Endodermal cell (in vitro differentiated cells): ENCODE data around the gene TBPL2. TPM values are rescaled to one million over a fixed set of nuclear protein-coding genes. Genes with fewer than 3 reads are reported as not detected.
"Not testable (repeated sequence)": the region's sequence is repeated elsewhere in the genome, so short reads cannot be mapped to it uniquely, and the experiment has no call there.

ENCODE experiments used
- DNase-seq: peaks from one replicate; pipeline ENCODE4 v3.0.0-alpha.2; 2017
- H3K27ac ChIP-seq: 2 replicates; pipeline ENCODE4 v1.5.1; 2013; ENCODE audit warnings: mild to moderate bottlenecking, low read depth, low read length, moderate library complexity
- H3K27me3 ChIP-seq: 2 replicates; pipeline ENCODE4 v1.6.1; 2013; ENCODE audit warnings: mild to moderate bottlenecking, low read length, moderate library complexity; ENCODE audit not compliant: insufficient read depth, control insufficient read depth, poor library complexity, severe bottlenecking
- H3K36me3 ChIP-seq: 2 replicates; pipeline ENCODE4 v1.7.0; 2013; ENCODE audit warnings: mild to moderate bottlenecking, low read length, moderate library complexity; ENCODE audit not compliant: control insufficient read depth, insufficient read depth
- H3K4me1 ChIP-seq: one replicate; pipeline ENCODE4 v1.7.0; 2013; ENCODE audit warnings: low read length; ENCODE audit not compliant: control insufficient read depth, insufficient read depth
- H3K4me3 ChIP-seq: 2 replicates; pipeline ENCODE4 v1.5.1; 2013; ENCODE audit warnings: mild to moderate bottlenecking, low read length, moderate library complexity
- H3K9ac ChIP-seq: 2 replicates; pipeline ENCODE4 v1.6.1; 2013; ENCODE audit warnings: mild to moderate bottlenecking, low read length, moderate library complexity; ENCODE audit not compliant: poor library complexity, severe bottlenecking; ENCODE audit errors: extremely low read depth
- H3K9me3 ChIP-seq: 2 replicates; pipeline ENCODE4 v1.6.1; 2013; ENCODE audit warnings: mild to moderate bottlenecking, low read length, moderate library complexity; ENCODE audit not compliant: control insufficient read depth
- H3K27ac Mint-ChIP-seq: 2 replicates; pipeline ENCODE4 v1.8.0; 2020; ENCODE audit warnings: mixed read lengths
- H3K27me3 Mint-ChIP-seq: 2 replicates; pipeline ENCODE4 v1.8.0; 2021; ENCODE audit warnings: mild to moderate bottlenecking, mixed read lengths; ENCODE audit not compliant: insufficient read depth
- H3K36me3 Mint-ChIP-seq: 2 replicates; pipeline ENCODE4 v1.8.0; 2020; ENCODE audit warnings: low read depth, mixed read lengths
- H3K4me1 Mint-ChIP-seq: 2 replicates; pipeline ENCODE4 v1.8.0; 2020; ENCODE audit warnings: mixed read lengths
- H3K4me3 Mint-ChIP-seq: 2 replicates; pipeline ENCODE4 v1.8.0; 2020; ENCODE audit warnings: mild to moderate bottlenecking, moderate library complexity, mixed read lengths
- H3K9me3 Mint-ChIP-seq: 2 replicates; pipeline ENCODE4 v1.8.0; 2020; ENCODE audit warnings: mild to moderate bottlenecking, mixed read lengths
- CTCF ChIP-seq: fragments of 200-600 bp; sonication (generic); conservative IDR thresholded peaks from 2 replicates; pipeline ENCODE4 v1.5.0; 2021; ENCODE audit warnings: antibody characterized with exemption, mild to moderate bottlenecking
- WGBS, 2 experiments: methylation state at CpG; one replicate each; pipeline versions ENCODE4 v1.1.5 to v1.1.7; 2013; ENCODE audit warnings: missing lambda C conversion rate in 2 of 2, mixed read lengths in 1 of 2; ENCODE audit not compliant: insufficient coverage in 1 of 2, insufficient read length in 1 of 2; 5-methylcytosine and 5-hydroxymethylcytosine counted together
- total RNA-seq, 2 donors: library from RNA; stranded (reverse); fragmentation: NEBNext Ultra II Directional in 1 of 2; extraction: Animal tissue kit (Norgen Biotek cat#: 25700) in 1 of 2; gene quantifications; 2 replicates in 1 of 2; 3 replicates in 1 of 2; pipeline ENCODE4 v1.2.1, GENCODE V29; 2021

TBPL2 gene
- total RNA-seq, 2 donors from 2014 or later, result not detected

- no peak for DNase-seq
- Histone ChIP-seq H3K27ac (no peak overlapping the region), H3K9ac (no peak overlapping the region), H3K9me3 (no peaks in the 10 kb centered on the region), H3K36me3 (no peaks in the 10 kb centered on the region), H3K4me1 (peaks cover 9% of the 10 kb centered on the region), H3K27me3 (no peaks in the 10 kb centered on the region), H3K4me3 (no peak overlapping the region)
- 86 to 96% methylated on average over 3 to 6 of the region's 6 CpGs for WGBS, 2 experiments
- TF ChIP-seq CTCF, result no peak
- H3K36me3 Mint-ChIP-seq, result no peaks in the 10 kb centered on the region
- peaks cover 29% of the 10 kb centered on the region for H3K4me1 Mint-ChIP-seq
- peaks cover 12% of the 10 kb centered on the region for H3K9me3 Mint-ChIP-seq
- H3K4me3 Mint-ChIP-seq, result no peak overlapping the region
- peaks cover 2% of the 10 kb centered on the region for H3K27me3 Mint-ChIP-seq
- no peak overlapping the region for H3K27ac Mint-ChIP-seq
Measured at GRCh38 chr14:55457496-55457895, 17.1 kb upstream of the TBPL2 start.

- not testable (repeated sequence) for H3K36me3 Mint-ChIP-seq, H3K4me3 Mint-ChIP-seq, H3K4me3 ChIP-seq, H3K9me3 ChIP-seq, H3K4me1 ChIP-seq, H3K27me3 Mint-ChIP-seq, DNase-seq, H3K27me3 ChIP-seq, H3K9ac ChIP-seq, H3K36me3 ChIP-seq, H3K27ac ChIP-seq, H3K27ac Mint-ChIP-seq
- 93 to 100% methylated on average over 6 to 20 of the region's 34 CpGs for WGBS, 2 experiments
- Mint-ChIP-seq H3K9me3 (peaks cover 12% of the 10 kb centered on the region), H3K4me1 (peaks cover 36% of the 10 kb centered on the region)
Measured at GRCh38 chr14:55456411-55456810, 16.0 kb upstream of the TBPL2 start.

- DNase-seq, result no peak
- Histone ChIP-seq H3K9me3 (no peaks in the 10 kb centered on the region), H3K27me3 (no peaks in the 10 kb centered on the region), H3K4me1 (peaks cover 17% of the 10 kb centered on the region), H3K4me3 (peak overlapping the region; percentile 4), H3K9ac (no peak overlapping the region), H3K27ac (no peak overlapping the region), H3K36me3 (no peaks in the 10 kb centered on the region)
- H3K27me3 Mint-ChIP-seq, result no peaks in the 10 kb centered on the region
- 75 to 82% methylated on average over 9 to 13 of the region's 13 CpGs for WGBS, 2 experiments
- no peak overlapping the region for H3K4me3 Mint-ChIP-seq
- peak overlapping the region; percentile 79 for H3K27ac Mint-ChIP-seq
- H3K4me1 Mint-ChIP-seq, result peaks cover 49% of the 10 kb centered on the region
- TF ChIP-seq CTCF, result no peak
- H3K9me3 Mint-ChIP-seq, result peaks cover 12% of the 10 kb centered on the region
- H3K36me3 Mint-ChIP-seq, result no peaks in the 10 kb centered on the region
Measured at GRCh38 chr14:55454264-55455002, 14.0 kb upstream of the TBPL2 start.
